ENCODE measurements around the gene P2RY1. TPM values are rescaled to one million over a fixed set of nuclear protein-coding genes. Genes with fewer than 3 reads are reported as not detected.

P2RY1 gene, protein sequence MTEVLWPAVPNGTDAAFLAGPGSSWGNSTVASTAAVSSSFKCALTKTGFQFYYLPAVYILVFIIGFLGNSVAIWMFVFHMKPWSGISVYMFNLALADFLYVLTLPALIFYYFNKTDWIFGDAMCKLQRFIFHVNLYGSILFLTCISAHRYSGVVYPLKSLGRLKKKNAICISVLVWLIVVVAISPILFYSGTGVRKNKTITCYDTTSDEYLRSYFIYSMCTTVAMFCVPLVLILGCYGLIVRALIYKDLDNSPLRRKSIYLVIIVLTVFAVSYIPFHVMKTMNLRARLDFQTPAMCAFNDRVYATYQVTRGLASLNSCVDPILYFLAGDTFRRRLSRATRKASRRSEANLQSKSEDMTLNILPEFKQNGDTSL
- 0.07 TPM in 1 of 2 replicates, not detected in the other for total RNA-seq (2014; rRNA removed; shearing (Covaris generic); ENCODE audit: low replicate concordance)

DNA sequence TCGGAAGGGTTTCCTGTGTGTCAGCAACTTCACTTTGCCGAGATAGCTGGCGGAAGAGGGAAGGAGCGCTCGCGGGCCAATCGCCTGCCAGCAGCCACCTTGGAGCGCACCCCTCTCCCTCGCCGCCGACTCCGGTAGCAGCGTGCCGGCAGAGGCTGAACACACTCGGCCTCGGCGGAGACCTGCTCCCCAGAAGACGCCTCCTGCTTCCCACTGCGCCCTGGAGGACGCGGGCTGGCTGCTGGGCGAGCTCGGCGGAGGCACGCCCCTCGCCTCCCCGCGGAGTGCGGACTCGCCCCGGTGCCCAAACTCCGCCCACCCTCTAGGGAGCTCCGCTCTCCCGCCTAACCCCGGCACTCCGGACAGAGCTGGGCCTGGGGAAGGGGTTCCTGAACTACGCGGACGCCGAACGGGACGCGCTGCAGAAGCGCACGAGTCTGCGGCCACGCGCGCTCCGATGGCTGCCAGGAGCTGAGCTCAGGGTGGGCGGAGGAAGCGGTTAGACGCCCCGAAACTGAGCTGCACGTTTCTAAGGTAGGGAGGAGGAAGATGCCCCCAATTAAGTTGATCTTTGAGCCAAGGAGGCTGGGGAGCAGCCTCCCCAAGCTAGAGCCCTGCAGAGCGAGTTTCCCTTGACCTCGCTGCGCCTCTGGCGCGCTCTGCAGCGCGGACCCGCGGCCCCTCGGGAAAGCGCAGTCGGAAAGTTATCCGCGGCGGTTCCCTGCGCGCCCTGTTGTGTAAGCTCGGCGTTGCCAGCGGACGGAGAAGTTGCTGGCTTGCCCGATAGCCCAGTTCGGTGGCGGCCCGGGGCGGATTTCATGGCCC, at the start of gene P2RY1:
TSS of gene P2RY1 (plus strand) at position 356 of the 825 bp plus-strand sequence. CDS start 652 bp downstream, outside the sequence.
- DNase-seq (ENCODE audit: low read depth) = peak; percentile 80
- in situ Hi-C loops (cut with HindIII; ENCODE audit: low pct_unique_long_range_greater_than_20kb, low sequenced_read_pairs) = no loop called here

DNA sequence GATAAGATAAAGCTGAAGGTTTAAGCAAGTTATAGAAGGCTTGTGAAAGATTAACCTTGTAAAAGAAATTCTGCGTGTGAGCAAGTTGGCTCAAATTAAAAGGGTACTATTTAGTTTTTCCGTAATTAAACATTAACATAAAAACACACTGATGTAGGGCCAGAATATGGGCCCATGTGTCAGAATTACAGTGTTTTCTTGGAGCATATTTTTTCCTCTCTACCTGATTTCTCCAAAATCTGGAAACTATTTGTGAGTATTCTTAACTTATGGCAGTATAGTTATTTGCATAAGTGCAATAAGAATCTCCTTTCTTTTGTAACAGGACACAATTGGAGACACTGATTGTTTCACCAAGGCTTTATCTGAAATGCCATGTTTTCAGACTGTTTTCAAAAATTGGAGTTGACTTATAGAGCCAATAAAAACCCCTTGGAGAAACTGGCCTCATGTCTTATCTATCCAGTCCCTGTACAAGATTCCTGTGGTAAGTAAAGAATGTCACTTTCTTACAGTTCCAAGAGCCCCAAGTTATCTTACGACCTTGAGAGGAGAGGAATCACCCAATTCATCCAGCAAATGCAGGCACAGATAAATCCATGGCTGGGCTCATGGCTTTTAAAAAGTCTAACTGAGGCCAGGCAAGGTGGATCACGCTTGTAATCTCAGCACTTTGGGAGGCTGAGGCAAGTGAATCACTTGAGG, 47.8 kb upstream of the P2RY1 start:
- peak; percentile 8 for DNase-seq (ENCODE audit: low read depth)
- in situ Hi-C loops (cut with HindIII; ENCODE audit: low pct_unique_long_range_greater_than_20kb, low sequenced_read_pairs) = no loop called here

DNA sequence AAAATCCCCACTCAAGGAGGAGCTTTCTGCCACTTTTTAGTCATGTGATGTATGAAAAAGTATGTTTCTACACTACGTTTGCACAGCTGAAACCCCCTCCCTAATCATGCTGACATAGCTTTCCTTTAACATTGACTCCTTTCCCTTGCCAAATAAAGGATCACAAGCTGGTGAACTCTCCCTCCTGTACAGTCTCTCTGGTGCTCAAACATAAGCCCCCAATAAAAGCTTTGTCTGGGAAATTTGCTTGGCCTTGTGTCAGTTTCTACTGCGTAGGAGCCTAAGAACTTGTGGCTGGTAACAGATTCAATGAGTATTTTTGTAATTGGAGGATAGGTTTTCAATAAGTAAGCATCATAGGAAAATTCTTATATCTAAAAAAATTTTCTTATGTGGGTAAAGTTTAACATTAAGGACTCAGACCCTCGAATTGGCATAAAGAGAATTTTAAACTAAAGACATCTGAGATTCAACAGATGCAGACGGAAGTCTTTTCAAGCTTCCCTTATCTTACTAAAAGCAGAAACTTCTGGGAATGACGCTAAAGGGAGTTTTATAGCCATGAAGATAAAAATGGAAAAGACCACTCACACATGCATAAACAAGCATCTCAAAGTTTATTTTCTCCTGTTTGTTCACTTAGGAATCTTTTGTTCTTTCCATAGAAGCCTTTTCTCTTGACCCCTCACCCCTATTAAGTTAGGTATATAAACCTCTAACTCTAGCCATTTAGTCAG, 44.1 kb upstream of the P2RY1 start:
- DNase-seq (ENCODE audit: low read depth) = no peak
- in situ Hi-C loops (cut with HindIII; ENCODE audit: low pct_unique_long_range_greater_than_20kb, low sequenced_read_pairs) = no loop called here

DNA sequence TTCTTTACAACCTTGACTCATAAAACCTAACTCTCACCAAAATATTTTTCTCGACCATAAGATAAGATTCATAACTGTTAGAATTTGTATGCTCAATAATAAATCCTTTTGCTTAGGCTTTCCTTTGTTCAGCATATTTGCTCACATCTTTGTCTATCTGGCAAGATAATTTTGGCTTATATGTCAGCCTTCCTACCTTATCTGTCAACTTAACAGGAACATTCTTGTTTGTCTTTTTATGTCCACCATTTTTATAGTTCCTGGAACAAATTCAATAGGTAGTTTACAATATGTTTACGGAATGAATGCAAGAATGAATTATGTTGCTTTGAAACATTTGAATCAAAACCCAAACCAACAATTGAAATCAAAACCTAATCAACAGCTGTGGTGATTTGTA, 41.0 kb upstream of the P2RY1 start:
- DNase-seq (ENCODE audit: low read depth) = no peak
- in situ Hi-C loops (cut with HindIII; ENCODE audit: low pct_unique_long_range_greater_than_20kb, low sequenced_read_pairs) = no loop called here

DNA sequence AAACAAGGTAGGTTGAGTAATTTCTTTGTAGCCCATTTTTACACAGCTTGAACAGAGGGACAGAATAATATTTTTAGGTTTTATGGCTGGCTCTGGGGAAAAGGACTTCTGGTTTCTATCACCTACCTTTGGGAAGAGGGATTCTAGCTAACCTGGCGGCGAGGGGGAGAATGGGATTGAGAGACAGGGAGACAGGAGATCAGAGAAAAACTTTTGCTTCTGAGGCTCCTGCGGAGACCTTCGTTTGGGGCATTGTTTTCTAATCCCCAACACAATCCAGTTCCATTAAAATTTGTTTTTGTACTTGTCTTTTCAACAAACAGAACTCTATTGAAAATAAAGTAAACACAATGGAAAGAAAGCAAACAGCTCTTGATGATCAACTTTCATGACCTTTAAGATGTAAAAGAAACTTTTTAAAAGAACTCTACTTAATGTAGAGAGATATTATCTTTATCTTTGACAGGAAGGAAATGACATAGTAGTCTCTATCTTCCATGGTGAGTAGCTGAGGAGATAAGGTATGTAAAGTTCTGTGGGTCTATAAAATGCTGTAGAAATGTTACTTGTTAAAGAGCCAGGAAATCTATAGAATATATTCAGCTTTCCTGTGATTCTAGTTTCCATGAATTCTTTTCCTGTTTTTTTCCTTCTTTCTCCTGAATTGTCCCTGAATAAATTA, 37.0 kb upstream of the P2RY1 start:
- no peak for DNase-seq (ENCODE audit: low read depth)
- in situ Hi-C loops (cut with HindIII; ENCODE audit: low pct_unique_long_range_greater_than_20kb, low sequenced_read_pairs) = no loop called here

DNA sequence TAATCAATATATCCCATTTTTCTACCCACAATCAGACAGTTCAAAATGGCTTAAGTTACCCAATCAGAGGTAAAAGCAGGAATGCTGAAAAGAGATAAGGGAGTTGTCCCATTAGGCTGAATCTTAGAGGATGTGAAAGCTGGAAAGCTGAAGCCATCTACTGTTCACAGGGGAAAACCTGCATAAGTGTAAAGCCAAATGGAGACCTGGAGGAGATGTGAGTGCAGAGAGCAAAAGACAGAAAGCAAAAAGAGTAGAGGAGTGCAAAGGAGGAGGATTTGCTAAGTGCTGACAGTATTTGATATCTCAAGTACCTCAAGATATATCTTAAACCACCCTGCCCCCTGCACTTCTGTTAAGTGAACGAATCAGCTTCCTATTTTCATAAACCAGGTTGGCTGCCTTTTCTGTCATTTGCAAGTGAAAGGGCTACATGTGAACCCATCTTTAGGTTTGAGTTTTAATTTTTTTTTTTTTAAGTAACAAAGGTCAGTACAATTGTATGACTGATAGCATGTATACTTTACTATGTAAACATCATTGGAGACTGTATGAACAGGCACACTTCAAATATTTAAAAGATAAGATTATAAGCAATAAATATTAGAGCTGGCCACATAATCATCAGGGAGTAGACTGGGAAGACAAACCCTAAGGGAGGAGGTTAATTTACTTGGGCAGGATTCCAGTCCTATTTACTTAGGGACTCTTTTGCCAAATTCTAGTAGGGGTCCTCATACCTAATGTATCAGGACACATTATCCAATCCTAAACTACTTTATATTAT, 22.8 kb upstream of the P2RY1 start:
- no peak for DNase-seq (ENCODE audit: low read depth)
- in situ Hi-C loops (cut with HindIII; ENCODE audit: low pct_unique_long_range_greater_than_20kb, low sequenced_read_pairs) = no loop called here

DNA sequence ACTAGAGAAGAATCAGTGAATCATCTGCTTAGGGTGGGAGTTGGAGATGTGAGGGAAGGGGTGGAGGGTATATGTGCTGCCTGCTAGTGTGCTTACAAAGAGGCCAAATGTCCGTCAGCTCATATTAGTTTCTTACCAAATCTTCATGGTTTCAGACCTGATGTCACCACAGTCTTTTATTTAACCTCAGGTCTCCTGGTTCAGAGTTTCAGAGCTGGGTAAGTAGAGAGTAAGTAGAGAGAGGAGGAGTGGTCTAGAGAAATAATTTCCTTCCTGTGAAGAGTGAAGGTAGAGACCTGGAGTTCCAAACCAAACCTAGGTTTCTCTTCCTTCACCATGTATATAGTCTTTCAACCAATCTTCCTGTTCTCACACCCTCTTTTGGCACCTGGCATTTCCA, 17.5 kb upstream of the P2RY1 start:
- in situ Hi-C loops (cut with HindIII; ENCODE audit: low pct_unique_long_range_greater_than_20kb, low sequenced_read_pairs) = no loop called here
- DNase-seq (ENCODE audit: low read depth) = no peak

DNA sequence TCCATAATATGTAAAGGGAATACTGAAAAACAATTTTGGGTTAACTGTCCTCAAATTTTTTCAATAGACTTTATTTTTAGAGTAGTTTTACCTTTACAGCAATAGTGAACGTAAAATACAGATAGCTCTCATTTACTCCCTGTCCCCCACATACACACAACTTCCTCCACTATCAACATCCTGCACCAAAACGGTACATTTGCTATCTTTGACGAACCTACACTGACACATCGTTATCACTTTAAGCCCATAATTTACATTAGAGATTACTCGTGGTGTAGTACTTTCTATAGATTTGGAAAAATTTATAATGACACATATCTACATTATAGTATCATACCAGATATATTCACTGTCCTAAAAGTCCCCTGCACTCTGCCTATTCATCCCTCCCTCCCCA, 16.9 kb upstream of the P2RY1 start:
- in situ Hi-C loops (cut with HindIII; ENCODE audit: low pct_unique_long_range_greater_than_20kb, low sequenced_read_pairs) = no loop called here
- DNase-seq (ENCODE audit: low read depth) = no peak

DNA sequence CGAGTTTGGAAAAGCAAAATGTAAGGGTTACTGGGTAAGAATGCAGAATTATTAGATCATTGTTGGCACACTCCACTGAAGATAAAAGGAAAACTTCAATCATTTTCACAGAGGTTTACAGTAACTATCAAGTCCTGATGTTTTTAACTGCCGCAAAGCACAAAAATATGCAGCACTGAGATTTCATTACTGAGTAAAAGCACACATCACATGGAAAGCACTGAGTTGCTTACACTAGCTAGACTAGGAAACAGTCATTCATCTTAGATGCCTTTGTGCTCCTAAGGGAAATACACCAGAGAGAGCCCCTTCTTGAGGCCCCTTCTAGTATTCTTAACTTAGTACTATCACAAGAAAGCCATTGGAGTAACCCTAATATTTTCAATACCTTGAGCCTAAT, 11.8 kb upstream of the P2RY1 start:
- DNase-seq (ENCODE audit: low read depth) = no peak
- in situ Hi-C loops (cut with HindIII; ENCODE audit: low pct_unique_long_range_greater_than_20kb, low sequenced_read_pairs) = no loop called here

DNA sequence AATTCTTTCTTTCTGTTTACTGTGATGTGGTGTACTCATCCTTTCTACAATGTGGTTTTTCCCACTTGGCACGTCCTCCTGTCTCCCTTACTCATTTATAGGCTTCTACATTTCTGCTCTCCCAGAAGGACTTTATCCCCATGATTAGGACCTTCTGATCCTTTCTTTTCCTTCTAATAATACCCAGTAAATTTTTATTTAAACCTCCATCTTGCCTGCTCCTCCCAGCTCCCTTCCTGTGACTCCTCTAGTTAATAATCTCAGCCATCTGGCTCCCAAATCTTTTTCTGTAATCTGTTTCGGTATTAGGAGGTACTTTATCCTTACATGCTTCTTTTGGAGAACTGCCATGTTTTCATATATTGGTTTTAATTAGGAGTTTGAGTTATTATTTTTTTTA, 11.2 kb upstream of the P2RY1 start:
- in situ Hi-C loops (cut with HindIII; ENCODE audit: low pct_unique_long_range_greater_than_20kb, low sequenced_read_pairs) = no loop called here
- no peak for DNase-seq (ENCODE audit: low read depth)

DNA sequence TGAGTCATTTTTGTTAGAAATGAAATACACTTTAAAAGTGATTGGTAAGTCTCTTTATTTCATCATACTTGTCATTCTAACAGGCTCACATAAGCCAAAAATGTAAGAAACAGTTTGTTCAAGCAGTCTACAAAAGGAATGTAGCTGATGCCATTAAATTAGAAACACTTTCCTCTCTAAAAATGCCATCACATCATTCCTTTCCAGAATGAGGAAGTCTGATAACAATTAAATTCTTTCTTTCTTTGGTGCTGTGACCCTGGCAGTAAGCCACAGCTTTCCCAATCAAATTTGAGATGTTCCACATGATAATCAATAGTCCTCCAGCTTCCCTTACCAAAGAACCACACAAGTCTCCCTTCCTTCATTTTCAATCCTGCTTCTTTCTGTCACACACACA, 9.4 kb upstream of the P2RY1 start:
- in situ Hi-C loops (cut with HindIII; ENCODE audit: low pct_unique_long_range_greater_than_20kb, low sequenced_read_pairs) = no loop called here
- DNase-seq (ENCODE audit: low read depth) = no peak

DNA sequence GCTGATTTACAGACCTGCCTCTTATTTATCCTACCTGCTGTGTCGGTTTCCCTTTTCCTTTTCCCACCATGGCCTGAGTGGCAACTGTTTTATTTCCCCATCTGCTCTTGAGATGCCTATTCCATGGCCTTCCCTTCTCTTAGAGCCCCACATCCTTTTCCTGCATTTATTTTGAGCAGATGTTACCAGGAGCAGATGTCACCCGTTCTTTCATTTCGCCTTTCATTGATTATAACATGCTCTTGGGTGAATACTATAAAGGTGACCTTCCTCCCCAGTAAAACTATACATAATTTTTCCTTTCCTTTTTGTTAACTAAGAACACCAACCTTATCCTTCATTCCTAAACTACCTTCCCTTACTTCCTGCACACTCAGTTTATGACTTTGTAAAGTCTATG, 8.5 kb upstream of the P2RY1 start:
- in situ Hi-C loops (cut with HindIII; ENCODE audit: low pct_unique_long_range_greater_than_20kb, low sequenced_read_pairs) = no loop called here
- no peak for DNase-seq (ENCODE audit: low read depth)

DNA sequence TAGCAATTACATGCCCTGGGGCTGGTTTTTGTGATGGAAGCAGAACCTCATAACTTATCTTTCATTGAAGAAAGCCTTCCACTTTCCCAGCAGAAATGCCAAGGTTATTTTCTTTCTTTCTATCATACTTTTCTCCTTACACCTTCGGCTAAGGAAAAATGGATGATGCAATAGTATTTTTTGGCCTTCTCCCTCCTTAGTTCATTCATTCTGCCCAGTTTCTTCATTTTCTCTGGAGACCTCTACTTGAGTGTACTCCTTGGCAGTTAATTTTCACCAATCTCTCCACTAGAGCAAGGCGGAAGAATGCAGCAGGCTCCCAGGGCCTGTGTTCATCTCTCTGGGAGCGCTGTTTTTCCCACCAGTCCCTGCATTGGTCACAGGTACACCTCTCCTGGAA, 7.6 kb upstream of the P2RY1 start:
- in situ Hi-C loops (cut with HindIII; ENCODE audit: low pct_unique_long_range_greater_than_20kb, low sequenced_read_pairs) = no loop called here
- no peak for DNase-seq (ENCODE audit: low read depth)

DNA sequence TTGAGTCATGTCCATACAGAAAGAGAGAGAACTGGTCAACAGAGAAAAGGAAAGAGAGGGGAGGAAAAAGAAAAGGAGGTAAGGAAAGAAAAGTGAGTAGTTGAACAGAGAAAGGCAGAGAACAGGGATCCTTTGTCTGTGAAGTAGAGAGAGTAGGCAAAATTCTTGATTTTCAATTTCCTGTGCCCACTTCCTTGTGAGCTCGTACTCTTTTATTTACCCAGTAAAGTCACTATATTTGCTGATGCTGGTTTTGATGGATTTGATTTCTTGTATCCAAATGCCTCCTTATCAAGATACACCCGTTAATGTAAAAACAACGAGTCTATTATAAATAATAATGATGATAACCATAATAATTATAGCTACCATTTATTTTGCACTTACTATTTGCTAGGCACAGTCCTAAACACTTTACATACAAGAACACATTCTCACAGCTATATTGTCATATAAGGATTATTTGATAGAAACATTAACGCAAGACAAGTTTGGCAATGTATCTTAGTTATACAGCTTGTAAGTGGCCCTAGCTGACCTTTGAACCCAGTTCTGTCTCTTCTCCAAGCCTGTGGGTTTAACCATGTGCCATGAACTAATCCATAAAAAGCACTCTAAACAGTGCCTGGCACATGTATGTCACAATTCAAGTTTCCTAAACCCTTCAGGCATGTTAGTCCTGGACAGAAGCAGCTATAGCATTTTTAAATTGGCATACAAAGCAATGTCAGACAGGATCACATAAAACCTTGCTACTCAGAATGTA, 6.7 kb upstream of the P2RY1 start:
- in situ Hi-C loops (cut with HindIII; ENCODE audit: low pct_unique_long_range_greater_than_20kb, low sequenced_read_pairs) = no loop called here
- DNase-seq (ENCODE audit: low read depth) = no peak

DNA sequence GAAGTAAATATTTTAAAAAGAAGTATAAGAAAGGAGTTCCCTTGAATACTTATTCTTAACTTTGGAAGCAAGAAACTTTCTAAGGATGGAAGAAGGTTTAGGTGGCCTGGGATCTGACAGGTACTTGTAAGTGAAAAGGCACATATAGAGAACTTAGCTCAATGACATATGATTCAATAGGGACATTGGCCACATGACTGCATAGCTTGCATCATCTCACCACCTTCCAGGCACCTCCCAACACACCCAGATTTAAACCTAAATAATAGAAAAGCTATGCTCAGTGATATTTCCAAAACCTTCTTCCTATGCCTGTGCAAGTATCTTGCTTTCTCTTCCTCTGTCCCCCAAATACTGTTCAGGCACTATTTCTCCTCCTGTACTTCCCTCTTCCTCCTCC, 4.7 kb upstream of the P2RY1 start:
- in situ Hi-C loops (cut with HindIII; ENCODE audit: low pct_unique_long_range_greater_than_20kb, low sequenced_read_pairs) = no loop called here
- DNase-seq (ENCODE audit: low read depth) = no peak

DNA sequence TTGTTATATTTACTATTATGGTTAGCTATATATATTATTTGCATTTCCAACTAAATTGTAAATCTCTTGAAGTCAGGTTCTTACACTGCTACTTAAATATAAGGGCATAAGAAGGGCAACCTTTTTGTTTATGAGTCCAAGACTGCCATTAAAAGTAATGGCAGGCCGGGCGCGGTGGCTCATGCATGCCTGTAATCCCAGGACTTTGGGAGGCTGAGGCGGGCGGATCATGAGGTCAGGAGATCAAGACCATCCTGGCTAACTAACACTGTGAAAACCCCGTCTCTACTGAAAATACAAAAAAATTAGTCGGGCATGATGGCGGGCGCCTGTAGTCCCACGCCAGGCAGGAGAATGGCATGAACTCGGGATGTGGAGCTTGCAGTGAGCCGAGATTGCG, 2.9 kb upstream of the P2RY1 start:
- in situ Hi-C loops (cut with HindIII; ENCODE audit: low pct_unique_long_range_greater_than_20kb, low sequenced_read_pairs) = no loop called here
- no peak for DNase-seq (ENCODE audit: low read depth)

Data from Caki2 (cell line).